ENCODE measurements around the gene ANAPC13.

ANAPC13 gene

GRCh38 chr3:134445095-134445494 lies 40.7 kb downstream of the ANAPC13 start:
- no peak for TF ChIP-seq CTCF (IDR thresholded peaks at IDR 0.05; ENCODE audit: low read depth, low read length)

GRCh38 chr3:134441821-134442220 lies 44.0 kb downstream of the ANAPC13 start:
- TF ChIP-seq CTCF (IDR thresholded peaks at IDR 0.05; ENCODE audit: low read depth, low read length), result no peak

More at GRCh38 chr3:134445095-134445494, 40.7 kb downstream of the ANAPC13 start:
- DNase-seq (ENCODE audit: extremely low read depth, low read depth), result no peak

GRCh38 chr3:134441321-134441720 lies 44.5 kb downstream of the ANAPC13 start:
- no peak for DNase-seq (ENCODE audit: extremely low read depth, low read depth)
- no peak for TF ChIP-seq CTCF (IDR thresholded peaks at IDR 0.05; ENCODE audit: low read depth, low read length)

More at GRCh38 chr3:134441821-134442220, 44.0 kb downstream of the ANAPC13 start:
- DNase-seq (ENCODE audit: extremely low read depth, low read depth), result no peak

GRCh38 chr3:134437211-134437752 lies 48.5 kb downstream of the ANAPC13 start:
- DNase-seq (ENCODE audit: extremely low read depth, low read depth), result no peak
- TF ChIP-seq CTCF (IDR thresholded peaks at IDR 0.05; ENCODE audit: low read depth, low read length), result no peak

- no peak for TF ChIP-seq CTCF (IDR thresholded peaks at IDR 0.05; ENCODE audit: low read depth, low read length)
- no peak for DNase-seq (ENCODE audit: extremely low read depth, low read depth)
Observed at GRCh38 chr3:134432236-134432635, 53.5 kb downstream of the ANAPC13 start.

- DNase-seq (ENCODE audit: extremely low read depth, low read depth), result no peak
- TF ChIP-seq CTCF (IDR thresholded peaks at IDR 0.05; ENCODE audit: low read depth, low read length), result no peak
Observed at GRCh38 chr3:134430950-134431445, 54.8 kb downstream of the ANAPC13 start.

GRCh38 chr3:134430174-134430573 lies 55.6 kb downstream of the ANAPC13 start:
- DNase-seq (ENCODE audit: extremely low read depth, low read depth), result no peak
- no peak for TF ChIP-seq CTCF (IDR thresholded peaks at IDR 0.05; ENCODE audit: low read depth, low read length)
